Smooth muscle cell (in vitro differentiated cells): ENCODE data around the gene HECTD2. TPM values are rescaled to one million over a fixed set of nuclear protein-coding genes. Genes with fewer than 3 reads are reported as not detected.

ENCODE experiments used
- DNase-seq: peaks from one replicate; lab custom pipeline; 2025; ENCODE audit not compliant: unreplicated experiment; lab: John Stamatoyannopoulos, UW
- H2AFZ ChIP-seq: fragments of 200-600 bp; sonication (generic); 2 replicates; pipeline ENCODE4 v1.6.0; 2016; ENCODE audit warnings: antibody characterized with exemption, low read depth, mild to moderate bottlenecking
- H3F3A ChIP-seq: fragments of 200-600 bp; sonication (generic); 2 replicates; pipeline ENCODE4 v1.6.0; 2017; ENCODE audit warnings: antibody characterized with exemption, low read depth
- H3K27ac ChIP-seq: fragments of 200-600 bp; sonication (generic); 2 replicates; pipeline ENCODE4 v1.5.1; 2016; ENCODE audit warnings: low read depth, mild to moderate bottlenecking
- H3K27me3 ChIP-seq: fragments of 200-600 bp; sonication (generic); 2 replicates; pipeline ENCODE4 v1.6.1; 2016; ENCODE audit warnings: low read depth, mild to moderate bottlenecking
- H3K36me3 ChIP-seq: fragments of 200-600 bp; sonication (generic); 2 replicates; pipeline ENCODE4 v1.5.1; 2016; ENCODE audit warnings: low read depth
- H3K4me1 ChIP-seq: fragments of 200-600 bp; sonication (generic); 2 replicates; pipeline ENCODE4 v1.5.1; 2016; ENCODE audit warnings: low read depth
- H3K4me2 ChIP-seq: fragments of 200-600 bp; sonication (generic); 2 replicates; pipeline ENCODE4 v1.6.0; 2016; ENCODE audit warnings: mild to moderate bottlenecking
- H3K4me3 ChIP-seq: fragments of 200-600 bp; sonication (generic); 2 replicates; pipeline ENCODE4 v1.5.1; 2016; ENCODE audit warnings: mild to moderate bottlenecking
- H3K79me2 ChIP-seq: fragments of 200-600 bp; sonication (generic); 2 replicates; pipeline ENCODE4 v1.6.0; 2016; ENCODE audit warnings: low read depth, mild to moderate bottlenecking
- H3K9ac ChIP-seq: fragments of 200-600 bp; sonication (generic); 2 replicates; pipeline ENCODE4 v1.6.0; 2016; ENCODE audit warnings: low read depth
- H3K9me3 ChIP-seq: fragments of 200-600 bp; sonication (generic); replicated peaks from 2 replicates; pipeline ENCODE4 v1.5.1; 2016; ENCODE audit warnings: low read depth
- H4K20me1 ChIP-seq: fragments of 200-600 bp; sonication (generic); 2 replicates; pipeline ENCODE4 v1.6.0; 2016; ENCODE audit warnings: low read depth
- CTCF ChIP-seq: fragments of 200-600 bp; sonication (generic); IDR thresholded peaks from 2 replicates; pipeline ENCODE4 v1.5.1; 2017; ENCODE audit warnings: borderline replicate concordance, mild to moderate bottlenecking, antibody characterized with exemption; ENCODE audit not compliant: insufficient read depth, poor library complexity, severe bottlenecking
- WGBS: methylation state at CpG from one replicate; pipeline ENCODE4 v1.1.7; 2016; ENCODE audit warnings: low lambda C conversion rate; 5-methylcytosine and 5-hydroxymethylcytosine counted together
- polyA plus RNA-seq: library from polyadenylated mRNA; unstranded; fragments of >200 nt; fragmentation: Nextera tagmentation; extraction: Ambion mirVana; gene quantifications from 2 replicates; pipeline ENCODE4 v1.2.1, GENCODE V29; 2016
- total RNA-seq: library from RNA; depleted of rRNA; stranded (reverse); fragments of >200 nt; gene quantifications from 2 replicates; pipeline ENCODE4 v1.2.3, GENCODE V29; 2014

Gene HECTD2
- total and polyA plus RNA-seq, 2 experiments from 2014 or later, result 4.4 to 12.7 TPM

- no peaks in the 10 kb centered on the region for H3K79me2 ChIP-seq
- H3F3A ChIP-seq, result no peaks in the 10 kb centered on the region
- H3K9ac ChIP-seq, result no peak overlapping the region
- no peaks in the 10 kb centered on the region for H3K9me3 ChIP-seq
- H3K36me3 ChIP-seq, result no peaks in the 10 kb centered on the region
- H4K20me1 ChIP-seq, result no peaks in the 10 kb centered on the region
- no peak for TF ChIP-seq CTCF
- no peaks in the 10 kb centered on the region for H3K4me1 ChIP-seq
- DNase-seq, result no peak
- H3K4me2 ChIP-seq, result no peak overlapping the region
- H2AFZ ChIP-seq, result no peak overlapping the region
- H3K27me3 ChIP-seq, result no peaks in the 10 kb centered on the region
- no peak overlapping the region for H3K4me3 ChIP-seq
- no peak overlapping the region for H3K27ac ChIP-seq
These were observed 85.3 kb downstream of the HECTD2 start for GRCh38 chr10:91495402-91495801.

- no peaks in the 10 kb centered on the region for H3F3A ChIP-seq
- H3K4me2 ChIP-seq, result no peak overlapping the region
- no peak for DNase-seq
- H3K36me3 ChIP-seq, result no peaks in the 10 kb centered on the region
- WGBS, result 93% methylated on average over 4 of the region's 4 CpGs
- no peaks in the 10 kb centered on the region for H3K4me1 ChIP-seq
- no peaks in the 10 kb centered on the region for H3K9me3 ChIP-seq
- TF ChIP-seq CTCF, result no peak
- no peak overlapping the region for H3K27ac ChIP-seq
- H3K79me2 ChIP-seq, result no peaks in the 10 kb centered on the region
- no peak overlapping the region for H3K9ac ChIP-seq
- H3K27me3 ChIP-seq, result no peaks in the 10 kb centered on the region
- no peak overlapping the region for H3K4me3 ChIP-seq
- no peaks in the 10 kb centered on the region for H4K20me1 ChIP-seq
- H2AFZ ChIP-seq, result no peak overlapping the region
These were observed 85.9 kb downstream of the HECTD2 start for GRCh38 chr10:91496016-91496415.

GRCh38 chr10:91511549-91512330, 101.6 kb downstream of the HECTD2 start:
- no peak for TF ChIP-seq CTCF
- no peak for DNase-seq
- Histone ChIP-seq H3K4me1 (peaks cover 7% of the 10 kb centered on the region), H3K4me3 (no peak overlapping the region), H3K4me2 (peak overlapping the region; percentile 38), H3K9me3 (no peaks in the 10 kb centered on the region), H3K27me3 (no peaks in the 10 kb centered on the region), H3K27ac (peak overlapping the region; percentile 88), H2AFZ (peak overlapping the region; percentile 15), H3F3A (peaks cover 12% of the 10 kb centered on the region), H3K79me2 (no peaks in the 10 kb centered on the region), H3K9ac (peak overlapping the region; percentile 47), H4K20me1 (no peaks in the 10 kb centered on the region), H3K36me3 (no peaks in the 10 kb centered on the region)
- 65% methylated on average over 5 of the region's 5 CpGs for WGBS

- Histone ChIP-seq H3K36me3 (peaks cover 2% of the 10 kb centered on the region), H4K20me1 (no peaks in the 10 kb centered on the region), H3K27ac (peak overlapping the region; percentile 88), H3K79me2 (no peaks in the 10 kb centered on the region), H3K9ac (peak overlapping the region; percentile 47), H2AFZ (peak overlapping the region; percentile 15), H3F3A (peaks cover 12% of the 10 kb centered on the region), H3K4me3 (no peak overlapping the region), H3K9me3 (no peaks in the 10 kb centered on the region), H3K4me1 (peaks cover 7% of the 10 kb centered on the region), H3K4me2 (peak overlapping the region; percentile 38), H3K27me3 (no peaks in the 10 kb centered on the region)
- WGBS, result 87% methylated on average over 1 of the region's 1 CpG
- no peak for TF ChIP-seq CTCF
- no peak for DNase-seq
These were observed 102.3 kb downstream of the HECTD2 start for GRCh38 chr10:91512458-91512857.
